Purkinje cell (primary cell): ENCODE results near the gene BLTP2. TPM values are rescaled to one million over a fixed set of nuclear protein-coding genes. Genes with fewer than 3 reads are reported as not detected.

Source experiments
- polyA plus RNA-seq: library from polyadenylated mRNA; unstranded; fragments of >200 nt; fragmentation: Nextera tagmentation; gene quantifications from 2 replicates; pipeline ENCODE4 v1.2.1, GENCODE V29; 2014

BLTP2 gene
- polyA plus RNA-seq: 4.0 and 4.4 TPM in 2 replicates

GRCh38 chr17:28644787-28645575 lies at the start of gene BLTP2:
Gene BLTP2, minus strand, starts transcription at chr17:28645158. Its CDS starts 102 bp downstream, at chr17:28645056.

GRCh38 chr17:28661635-28662526 lies 16.9 kb upstream of the BLTP2 start, which contains the start of the genes SDF2 and SUPT6H:
Gene SDF2, minus strand, starts transcription at chr17:28661906. Its CDS starts 30 bp downstream, at chr17:28661876.
Gene SUPT6H, plus strand, starts transcription at chr17:28662205. Its CDS starts 11,197 bp downstream, at chr17:28673402.

GRCh38 chr17:28613931-28614381 lies 31.0 kb downstream of the BLTP2 start, which contains the start of gene RSKR:
Gene RSKR, minus strand, starts transcription at chr17:28614185. Its CDS starts 24 bp downstream, at chr17:28614161.

GRCh38 chr17:28598799-28599310 lies 46.1 kb downstream of the BLTP2 start, which contains the start of gene SPAG5:
Gene SPAG5, minus strand, starts transcription at chr17:28599025. Its CDS starts 79 bp downstream, at chr17:28598946.

Other genes with a start within 250 kb of the BLTP2 start
- gene SLC46A1, start 238.9 kb downstream of the BLTP2 start, polyA plus RNA-seq: 6.7 and 17.2 TPM in 2 replicates
- gene SLC13A2, start 171.5 kb downstream of the BLTP2 start, polyA plus RNA-seq: not detected in 2 replicates
- gene FOXN1, start 138.8 kb downstream of the BLTP2 start, polyA plus RNA-seq: not detected in 2 replicates
- 12.3 and 30.0 TPM in 2 replicates for gene UNC119, start 92.5 kb downstream of the BLTP2 start, polyA plus RNA-seq
- gene PIGS, start 73.6 kb downstream of the BLTP2 start, polyA plus RNA-seq: 60.9 and 88.9 TPM in 2 replicates
- gene ALDOC, start 68.3 kb downstream of the BLTP2 start, polyA plus RNA-seq: 19,909 and 22,599 TPM in 2 replicates
- gene SPAG5, start 46.1 kb downstream of the BLTP2 start, polyA plus RNA-seq: 202 and 262 TPM in 2 replicates
- gene RSKR, start 31.0 kb downstream of the BLTP2 start, polyA plus RNA-seq: 9.8 and 10.9 TPM in 2 replicates
- gene SDF2, start 16.7 kb upstream of the BLTP2 start, polyA plus RNA-seq: 174 and 197 TPM in 2 replicates
- 17.7 and 23.4 TPM in 2 replicates for gene SUPT6H, start 17.0 kb upstream of the BLTP2 start, polyA plus RNA-seq
- gene PROCA1, start 66.7 kb upstream of the BLTP2 start, polyA plus RNA-seq: 0.74 and 1.7 TPM in 2 replicates
- gene RAB34, start 72.7 kb upstream of the BLTP2 start, polyA plus RNA-seq: 4.9 and 7.8 TPM in 2 replicates
- 1,067 and 1,205 TPM in 2 replicates for gene RPL23A, start 74.8 kb upstream of the BLTP2 start, polyA plus RNA-seq
- 3.3 and 3.5 TPM in 2 replicates for gene TLCD1, start 81.1 kb upstream of the BLTP2 start, polyA plus RNA-seq
- gene NEK8, start 83.6 kb upstream of the BLTP2 start, polyA plus RNA-seq: 2.3 TPM in 1 of 2 replicates, not detected in the other
- 0.57 TPM in 1 of 2 replicates, not detected in the other for gene TRAF4, start 98.9 kb upstream of the BLTP2 start, polyA plus RNA-seq
- 10.6 and 11.9 TPM in 2 replicates for gene FAM222B, start 197.6 kb upstream of the BLTP2 start, polyA plus RNA-seq
- gene ERAL1, start 209.9 kb upstream of the BLTP2 start, polyA plus RNA-seq: 43.5 and 54.3 TPM in 2 replicates